K562 treated with DMSO at 1 percent for 12 hours (cell line): ENCODE measurements around the gene TAF10. TPM values are rescaled to one million over a fixed set of nuclear protein-coding genes. Genes with fewer than 3 reads are reported as not detected.

Experiments
- total RNA-seq: library from RNA; unstranded; fragments of 300-600 nt; gene quantifications from 2 replicates; pipeline ENCODE4 v1.2.3, GENCODE V29; 2022; ENCODE audit not compliant: insufficient read depth

Gene TAF10
- 76.1 and 92.9 TPM in 2 replicates for total RNA-seq

DNA sequence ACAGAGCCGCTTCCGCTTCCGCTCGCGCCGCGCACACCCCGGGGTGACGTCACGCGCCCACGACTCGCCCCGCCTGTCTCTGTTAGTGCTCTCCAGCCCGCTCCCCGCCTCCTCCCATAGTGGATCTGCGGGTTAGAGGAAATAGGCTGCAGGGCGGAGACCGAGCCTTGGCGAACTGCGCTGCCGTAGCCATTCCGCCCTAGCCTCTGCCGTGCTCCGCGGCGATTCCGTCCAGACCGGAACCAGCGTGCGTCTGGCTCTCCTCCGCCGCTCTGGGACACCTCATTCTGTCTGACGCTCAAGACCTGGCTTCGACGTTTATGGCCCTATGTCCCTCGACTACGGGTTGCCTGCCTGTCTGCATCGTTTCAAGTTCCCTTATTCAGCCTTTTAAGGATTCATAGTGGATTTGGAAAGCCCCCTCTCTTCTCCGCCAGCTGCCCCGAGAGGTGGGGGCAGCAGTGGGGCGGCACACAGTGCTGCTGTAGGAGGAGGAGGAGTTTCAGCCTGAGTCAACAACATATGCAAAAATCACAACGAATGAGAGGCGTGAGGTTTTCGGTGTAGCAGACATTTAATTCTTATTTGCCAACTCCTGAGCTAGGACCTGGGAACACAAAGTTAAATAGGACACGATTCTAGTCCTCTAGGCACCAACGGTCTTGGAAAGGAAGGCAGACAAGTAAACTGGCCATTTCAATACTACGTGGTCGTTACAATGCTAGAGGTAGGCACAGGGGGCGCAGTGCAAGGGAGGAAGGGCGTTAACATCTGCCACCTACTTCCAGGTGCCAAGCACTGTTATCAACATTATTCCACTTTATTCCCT, at the start of gene TAF10:
Gene TAF10 (minus strand): TSS at position 4 of the 829 bp plus-strand sequence. CDS start 27 bp downstream, outside the sequence.

DNA sequence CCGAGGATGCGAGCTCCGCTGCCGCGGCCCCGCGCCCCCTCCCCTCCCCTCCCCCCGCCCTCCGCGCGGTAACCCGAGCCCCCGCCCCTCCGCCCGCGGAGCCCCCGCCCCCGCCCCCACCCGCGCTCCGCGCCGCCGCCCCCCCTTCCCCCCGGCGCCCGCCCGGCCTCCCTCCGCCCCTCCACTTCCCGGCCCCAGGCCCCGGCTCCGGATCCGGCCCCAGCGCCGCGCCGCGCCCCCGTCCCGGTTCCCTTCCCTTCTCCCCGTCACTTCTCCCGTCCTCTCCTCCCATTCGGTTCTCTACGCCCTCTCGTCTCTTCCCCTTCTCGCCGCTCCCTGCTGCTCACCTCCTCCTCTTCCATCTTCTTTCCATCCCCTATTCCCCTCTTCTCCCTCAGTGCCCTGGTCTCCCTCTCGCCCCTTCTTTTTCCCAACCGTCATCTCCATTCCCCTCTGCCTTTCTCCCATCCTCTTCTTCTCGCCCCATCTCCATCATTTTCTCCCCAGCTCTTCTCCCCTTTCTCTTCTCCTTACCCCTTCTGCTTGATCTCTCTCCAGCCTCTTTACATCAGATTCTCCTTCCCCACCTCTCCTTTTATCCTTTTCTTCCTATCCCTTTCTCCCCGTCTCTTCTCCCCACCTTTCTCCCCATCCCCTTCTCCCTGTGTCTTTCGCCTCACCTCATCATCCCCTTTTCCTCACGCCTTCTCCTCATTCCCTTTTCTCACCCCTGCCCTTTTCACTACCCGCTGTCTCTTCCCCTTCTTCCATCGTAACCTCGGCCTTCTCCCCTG, 44.0 kb upstream of the TAF10 start, which contains the start of gene DCHS1:
Gene DCHS1 (minus strand): TSS at position 20 of the 794 bp plus-strand sequence. CDS start 14,196 bp downstream, outside the sequence.

DNA sequence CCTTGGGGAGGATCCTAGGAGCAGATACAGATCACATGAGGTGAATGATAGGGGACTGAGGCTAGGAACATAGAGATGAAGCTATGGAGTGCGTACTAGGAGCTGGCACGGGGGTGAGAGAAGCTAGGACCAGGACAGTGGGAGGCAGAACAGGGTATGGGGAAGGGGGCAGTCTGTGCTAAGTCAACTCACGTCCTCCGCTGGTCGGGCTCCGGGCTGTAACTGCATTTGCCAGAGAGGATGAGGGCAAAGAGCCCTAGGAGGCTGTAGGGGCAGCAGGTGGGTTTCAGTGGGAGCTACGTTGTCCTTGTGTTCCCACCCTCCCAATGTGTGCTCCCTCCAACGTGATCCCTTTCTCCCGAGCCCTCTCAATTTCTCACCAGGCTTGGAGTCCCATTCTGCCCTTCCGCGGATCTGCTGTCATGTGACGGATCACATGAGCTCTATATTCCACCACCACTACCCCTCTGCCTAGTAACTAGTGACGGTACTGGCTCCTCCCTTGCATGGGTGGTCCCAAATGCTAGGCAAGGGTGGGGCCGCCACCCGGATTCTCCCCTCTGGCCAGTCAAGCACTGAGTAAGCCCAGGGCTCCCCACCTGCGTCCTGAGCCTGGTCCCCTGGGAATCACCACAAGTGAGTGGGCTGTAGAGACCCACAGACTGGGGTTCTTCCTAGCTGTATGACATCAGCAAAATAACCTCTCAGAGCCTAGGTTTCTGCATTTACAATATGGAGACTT, 7.2 kb upstream of the TAF10 start, which contains the start of gene TPP1:
Gene TPP1 (minus strand): TSS at position 419 of the 742 bp plus-strand sequence. CDS start 22 bp downstream, at position 397.

DNA sequence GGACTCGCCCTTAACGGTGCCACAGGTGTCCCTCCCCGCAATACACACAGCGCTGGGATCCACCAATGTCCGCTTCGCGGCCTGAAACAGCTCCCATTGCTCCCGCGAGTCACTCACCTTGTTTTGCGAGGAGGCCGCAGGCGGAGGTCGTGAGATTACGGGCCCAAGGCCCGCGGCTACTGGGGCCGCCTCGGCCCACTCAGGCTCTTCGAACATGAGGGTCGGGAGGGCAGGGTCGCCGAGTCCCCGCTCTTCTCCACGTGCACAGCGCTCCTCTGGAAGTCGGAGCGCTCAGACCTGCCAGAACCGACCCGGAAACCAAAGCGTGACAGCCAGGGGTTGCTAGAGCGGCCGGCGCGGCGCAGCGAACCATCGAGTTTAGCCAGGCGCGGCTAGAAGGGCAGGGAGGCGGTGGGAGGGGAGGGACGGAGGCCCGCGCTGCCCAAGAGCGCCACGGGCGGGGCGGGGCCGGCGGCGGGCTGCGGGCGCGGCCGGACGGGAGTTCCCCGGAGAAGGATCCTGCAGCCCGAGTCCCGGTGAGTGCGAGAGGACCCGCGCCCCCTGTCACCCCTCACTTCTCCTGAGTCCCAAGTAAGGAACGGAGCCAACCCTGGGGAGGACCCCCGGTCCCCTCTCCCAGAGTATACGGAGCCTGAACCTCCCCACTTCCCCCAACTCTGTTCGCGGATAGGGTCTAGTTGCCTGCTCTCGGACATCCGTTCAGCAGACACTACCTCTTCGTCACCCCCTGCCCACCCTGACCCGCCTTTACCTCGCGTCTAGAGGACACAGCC, 8.5 kb downstream of the TAF10 start, which contains the start of the genes ILK and RRP8:
Gene ILK (plus strand): TSS at position 488 of the 794 bp plus-strand sequence. CDS start 498 bp downstream, outside the sequence.
Gene RRP8 (minus strand): TSS at position 330 of the 794 bp plus-strand sequence. CDS start 114 bp downstream, at position 216.

Other genes starting within 250 kb of the TAF10 start
- 39.3 and 61.0 TPM in 2 replicates for gene SMPD1, start 221.7 kb downstream of the TAF10 start, total RNA-seq
- gene APBB1, start 193.1 kb downstream of the TAF10 start, total RNA-seq, result 1.1 and 1.9 TPM in 2 replicates
- gene HPX, start 171.2 kb downstream of the TAF10 start, total RNA-seq, result not detected in 2 replicates
- 6.8 and 16.3 TPM in 2 replicates for gene TRIM3, start 138.3 kb downstream of the TAF10 start, total RNA-seq
- 32.1 and 37.6 TPM in 2 replicates for gene ARFIP2, start 130.9 kb downstream of the TAF10 start, total RNA-seq
- gene TIMM10B, start 130.7 kb downstream of the TAF10 start, total RNA-seq, result 13.7 and 24.8 TPM in 2 replicates
- gene DNHD1, start 114.9 kb downstream of the TAF10 start, total RNA-seq, result 5.1 and 20.6 TPM in 2 replicates
- gene RRP8, start 8.6 kb downstream of the TAF10 start, total RNA-seq, result 13.3 and 13.5 TPM in 2 replicates
- 92.3 and 120 TPM in 2 replicates for gene ILK, start 8.4 kb downstream of the TAF10 start, total RNA-seq
- gene TPP1, start 7.2 kb upstream of the TAF10 start, total RNA-seq, result 44.7 and 168 TPM in 2 replicates
- gene DCHS1, start 43.6 kb upstream of the TAF10 start, total RNA-seq, result 0.20 and 0.67 TPM in 2 replicates
- gene MRPL17, start 71.1 kb upstream of the TAF10 start, total RNA-seq, result 52.5 and 70.2 TPM in 2 replicates
- gene OR2AG2, start 159.8 kb upstream of the TAF10 start, total RNA-seq, result not detected in 2 replicates
- gene OR2AG1, start 170.8 kb upstream of the TAF10 start, total RNA-seq, result not detected in 2 replicates
- gene OR6A2, start 187.5 kb upstream of the TAF10 start, total RNA-seq, result 0.17 TPM in 1 of 2 replicates, not detected in the other
- gene OR10A5, start 233.5 kb upstream of the TAF10 start, total RNA-seq, result not detected in 2 replicates